ENCODE measurements around the gene NT5C1A. TPM values are rescaled to one million over a fixed set of nuclear protein-coding genes. Genes with fewer than 3 reads are reported as not detected.

The NT5C1A gene
- not detected in 2 replicates for total RNA-seq (2014; rRNA removed; shearing (Covaris generic))

- DNase-seq (ENCODE audit: low read depth), result peak; percentile 28
Measured at GRCh38 chr1:39671793-39672550, at the start of gene NT5C1A. Gene NT5C1A, minus strand, starts transcription at chr1:39672107. Its CDS starts 69 bp downstream, at chr1:39672038.

- DNase-seq (ENCODE audit: low read depth), result no peak
Measured at GRCh38 chr1:39721664-39722063, 49.8 kb upstream of the NT5C1A start.

GRCh38 chr1:39720094-39720999 lies 48.4 kb upstream of the NT5C1A start:
- DNase-seq (ENCODE audit: low read depth), result peak; percentile 32

- no peak for DNase-seq (ENCODE audit: low read depth)
Measured at GRCh38 chr1:39717809-39718208, 45.9 kb upstream of the NT5C1A start.

GRCh38 chr1:39713557-39713956 lies 41.6 kb upstream of the NT5C1A start:
- DNase-seq (ENCODE audit: low read depth), result no peak

GRCh38 chr1:39711966-39712340 lies 40.0 kb upstream of the NT5C1A start:
- no peak for DNase-seq (ENCODE audit: low read depth)

- DNase-seq (ENCODE audit: low read depth), result peak; percentile 36
Measured at GRCh38 chr1:39711104-39711965, 39.4 kb upstream of the NT5C1A start.

GRCh38 chr1:39707506-39707905 lies 35.6 kb upstream of the NT5C1A start:
- no peak for DNase-seq (ENCODE audit: low read depth)

- DNase-seq (ENCODE audit: low read depth), result no peak
Measured at GRCh38 chr1:39704757-39705156, 32.9 kb upstream of the NT5C1A start.

GRCh38 chr1:39701049-39701439 lies 29.1 kb upstream of the NT5C1A start:
- DNase-seq (ENCODE audit: low read depth), result peak; percentile 41

GRCh38 chr1:39700348-39700747 lies 28.4 kb upstream of the NT5C1A start:
- no peak for DNase-seq (ENCODE audit: low read depth)

- no peak for DNase-seq (ENCODE audit: low read depth)
Measured at GRCh38 chr1:39699419-39699818, 27.5 kb upstream of the NT5C1A start.

- no peak for DNase-seq (ENCODE audit: low read depth)
Measured at GRCh38 chr1:39698568-39698967, 26.7 kb upstream of the NT5C1A start.

GRCh38 chr1:39696448-39696847 lies 24.5 kb upstream of the NT5C1A start:
- DNase-seq (ENCODE audit: low read depth), result no peak

GRCh38 chr1:39695016-39695415 lies 23.1 kb upstream of the NT5C1A start:
- peak; percentile 37 for DNase-seq (ENCODE audit: low read depth)

- peak; percentile 28 for DNase-seq (ENCODE audit: low read depth)
Measured at GRCh38 chr1:39694026-39694425, 22.1 kb upstream of the NT5C1A start.

GRCh38 chr1:39692152-39693074 lies 20.5 kb upstream of the NT5C1A start:
- no peak for DNase-seq (ENCODE audit: low read depth)

GRCh38 chr1:39691383-39692151 lies 19.7 kb upstream of the NT5C1A start, which contains the start of gene HPCAL4:
Gene HPCAL4, minus strand, starts transcription at chr1:39691433. Its CDS starts 6,830 bp downstream, at chr1:39684603.
- DNase-seq (ENCODE audit: low read depth), result peak; percentile 91

GRCh38 chr1:39690794-39691382 lies 19.0 kb upstream of the NT5C1A start:
- no peak for DNase-seq (ENCODE audit: low read depth)
